Measurements from ENCODE around the gene UBL3.

UBL3 gene

DNA sequence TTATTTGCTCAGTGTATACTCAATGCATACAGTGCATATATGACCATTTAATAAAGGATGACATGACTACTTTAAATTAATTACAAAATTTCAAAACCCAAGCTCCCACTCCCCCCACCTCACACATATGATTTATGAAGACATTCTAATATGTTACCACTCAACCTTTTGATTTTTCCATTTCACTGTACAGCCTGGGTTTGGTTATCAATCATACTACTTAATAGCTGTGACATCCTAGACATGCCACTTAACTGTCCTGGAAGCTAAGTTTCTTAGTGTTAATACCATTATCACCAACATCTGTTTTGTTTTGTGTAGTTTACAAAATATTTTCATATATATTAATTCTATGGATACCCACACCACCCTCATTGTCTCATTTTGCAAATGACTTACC, 42.2 kb downstream of the UBL3 start:
- no peak for DNase-seq

DNA sequence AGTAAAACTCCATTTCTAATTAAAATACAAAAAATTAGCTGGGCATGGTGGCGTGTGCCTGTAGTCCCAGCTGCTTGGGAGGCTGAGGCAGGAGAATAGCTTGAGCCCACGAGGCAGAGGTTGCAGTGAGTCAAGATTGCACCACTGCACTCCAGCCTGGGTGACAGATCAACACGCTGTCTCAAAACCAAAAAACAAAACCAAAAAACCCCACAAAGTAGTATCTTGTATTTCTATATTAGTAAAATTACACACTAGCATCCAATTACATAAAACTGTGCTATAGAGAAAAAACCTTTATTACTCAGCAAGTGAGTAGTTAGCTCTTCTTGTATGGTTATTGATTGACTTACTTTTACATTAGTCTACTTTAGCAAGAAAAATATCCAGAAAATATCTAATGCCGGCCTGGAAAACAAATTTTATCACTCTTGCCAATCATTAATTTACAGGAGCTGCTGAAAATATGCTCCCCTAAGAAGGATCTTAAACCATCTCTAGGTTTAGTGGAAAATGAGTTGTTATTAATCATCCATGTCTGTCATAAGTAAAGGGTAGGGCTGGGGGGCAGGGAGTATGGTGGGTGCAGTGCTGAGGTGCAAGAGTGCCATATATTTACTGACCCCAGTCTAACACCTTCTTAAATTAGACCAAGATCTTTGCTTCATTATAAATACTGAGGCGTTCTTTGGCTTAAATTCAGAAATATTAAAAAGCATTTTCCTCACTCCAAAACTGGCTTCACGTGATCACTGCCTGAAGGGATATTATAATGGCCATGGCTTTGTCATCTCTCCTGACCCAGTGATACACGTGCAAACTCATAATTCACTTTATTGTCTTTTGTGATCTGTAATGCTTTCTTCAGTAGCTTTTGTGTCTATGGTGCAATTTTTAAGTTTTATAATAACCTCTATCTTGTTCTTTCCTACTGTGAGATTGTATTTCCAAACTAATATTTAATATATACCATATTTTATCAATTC, 44.1 kb downstream of the UBL3 start:
- DNase-seq: no peak

- DNase-seq: no peak
Measured at GRCh38 chr13:29803221-29803620, 47.2 kb downstream of the UBL3 start.

DNA sequence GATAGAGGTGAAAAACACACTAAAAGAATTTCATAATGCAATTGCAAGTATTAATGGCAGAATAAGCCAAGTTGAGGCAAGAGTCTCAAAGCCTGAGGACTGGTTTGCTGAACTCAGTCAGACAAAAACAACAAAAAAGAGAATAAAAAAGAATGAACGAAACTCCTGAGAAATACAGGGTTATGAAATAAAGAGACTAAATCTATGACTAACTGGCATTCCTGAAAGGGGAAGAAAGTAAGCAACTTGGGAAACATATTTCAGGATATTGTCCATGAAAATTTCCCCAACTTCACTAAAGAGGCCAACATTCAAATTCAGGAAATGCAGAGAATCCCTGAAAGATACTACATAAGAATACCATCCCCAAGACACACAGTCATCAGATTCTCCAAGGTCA, 47.8 kb downstream of the UBL3 start:
- no peak for DNase-seq

DNA sequence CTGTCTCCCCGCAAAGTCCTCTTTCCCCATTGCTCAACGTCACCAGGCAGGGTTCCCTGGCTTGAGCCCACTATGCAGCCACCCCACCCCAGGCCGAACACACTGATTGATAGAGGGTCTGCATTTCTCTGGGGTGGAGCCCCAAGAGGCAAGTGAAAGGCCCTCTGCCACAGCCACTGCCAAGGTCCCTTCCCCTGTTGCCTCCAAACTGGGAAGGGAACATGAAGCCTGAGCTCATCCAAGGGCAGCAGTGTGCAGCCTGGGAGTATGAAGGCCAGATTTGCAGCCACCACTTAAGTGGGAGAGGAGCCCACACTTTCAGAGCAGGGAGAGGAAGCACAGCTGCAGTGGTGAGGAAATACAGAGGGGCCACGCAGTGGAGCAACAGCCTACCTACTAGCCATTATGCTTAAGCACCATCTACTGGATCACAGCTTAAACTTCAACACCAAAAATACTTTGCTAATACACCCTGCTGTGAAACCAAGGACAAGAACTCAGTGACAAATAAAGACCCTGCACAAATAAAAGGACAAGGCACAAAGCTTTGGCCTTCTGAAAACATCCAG, 48.6 kb downstream of the UBL3 start:
- DNase-seq: no peak

DNA sequence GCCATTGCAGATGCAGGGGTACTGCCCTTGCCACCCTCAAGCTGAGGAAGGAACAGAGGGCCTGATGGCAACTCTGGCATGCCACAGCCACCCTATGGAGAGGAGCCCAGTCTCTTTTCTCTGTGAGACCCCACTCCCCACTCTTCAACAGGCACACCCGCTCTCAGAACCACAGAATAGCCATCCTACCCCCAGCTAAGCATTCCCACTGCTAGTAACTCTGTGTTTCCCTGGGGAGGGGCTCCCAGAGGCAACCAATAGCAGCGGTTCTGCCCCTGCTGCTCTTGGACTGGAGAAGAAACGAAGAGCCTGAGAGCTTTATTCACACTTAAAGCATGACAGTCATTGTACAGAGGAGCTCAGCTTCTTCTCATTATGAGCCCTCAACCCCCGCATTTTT, 49.3 kb downstream of the UBL3 start:
- DNase-seq: no peak

- DNase-seq: no peak
Measured at GRCh38 chr13:29800687-29801086, 49.7 kb downstream of the UBL3 start.

DNA sequence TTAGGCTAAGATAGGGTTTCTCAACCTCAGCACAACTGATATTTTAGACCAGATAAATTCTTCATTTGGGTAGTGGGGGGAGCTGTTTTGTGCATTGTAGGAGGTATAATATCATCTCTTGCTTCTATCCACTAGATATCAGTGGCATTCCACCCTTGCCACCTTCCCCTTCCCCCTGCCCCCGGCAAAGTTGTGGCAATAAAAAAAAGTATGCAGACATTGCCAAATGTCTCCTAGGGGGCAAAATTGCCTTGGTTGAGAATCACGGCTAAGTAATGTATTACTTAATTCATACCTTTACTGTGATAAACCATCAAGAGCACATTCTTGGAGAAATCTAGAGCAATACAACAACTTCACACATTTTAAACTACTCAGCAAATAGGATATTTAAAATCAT, 51.4 kb downstream of the UBL3 start:
- no peak for DNase-seq

DNA sequence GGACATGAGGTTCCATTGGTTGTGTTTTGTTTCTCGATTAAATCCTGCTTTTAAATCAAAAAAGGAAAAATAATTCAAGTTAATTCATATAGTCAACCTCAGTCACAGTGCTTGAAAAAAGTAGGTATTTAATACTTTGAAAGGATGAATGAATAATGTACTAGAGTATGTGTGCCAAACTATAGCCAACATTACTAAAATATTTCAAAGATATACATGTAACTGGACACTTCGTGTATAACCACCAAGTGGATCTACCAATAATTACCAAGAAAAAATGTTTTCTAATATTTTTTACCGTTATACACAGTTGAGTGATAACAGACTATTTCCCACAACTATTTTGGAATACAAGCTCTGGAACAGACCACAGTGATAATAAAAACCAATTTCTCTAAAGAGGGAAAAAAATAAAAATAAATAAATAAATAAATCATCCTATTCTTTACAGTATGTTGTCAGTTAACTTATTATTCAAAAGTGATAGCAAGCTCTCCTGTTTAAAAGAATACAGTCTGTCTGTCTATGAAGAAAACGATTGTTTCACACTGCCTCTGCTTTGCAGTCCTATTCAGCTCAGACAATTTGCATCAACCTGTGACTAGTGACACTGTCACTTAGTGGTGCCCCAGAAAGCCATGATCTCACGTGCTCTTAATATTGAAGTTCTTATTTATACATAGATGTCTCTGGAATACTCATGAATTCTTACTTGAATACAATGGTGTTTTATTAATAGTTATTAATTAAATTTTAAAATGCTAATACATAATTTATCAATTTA, 58.2 kb downstream of the UBL3 start:
- DNase-seq: no peak

GRCh38 chr13:29791508-29791907, 58.9 kb downstream of the UBL3 start:
- no peak for DNase-seq

- no peak for DNase-seq
Measured at GRCh38 chr13:29786698-29787097, 63.7 kb downstream of the UBL3 start.

GRCh38 chr13:29785978-29786377, 64.4 kb downstream of the UBL3 start:
- DNase-seq: no peak

DNA sequence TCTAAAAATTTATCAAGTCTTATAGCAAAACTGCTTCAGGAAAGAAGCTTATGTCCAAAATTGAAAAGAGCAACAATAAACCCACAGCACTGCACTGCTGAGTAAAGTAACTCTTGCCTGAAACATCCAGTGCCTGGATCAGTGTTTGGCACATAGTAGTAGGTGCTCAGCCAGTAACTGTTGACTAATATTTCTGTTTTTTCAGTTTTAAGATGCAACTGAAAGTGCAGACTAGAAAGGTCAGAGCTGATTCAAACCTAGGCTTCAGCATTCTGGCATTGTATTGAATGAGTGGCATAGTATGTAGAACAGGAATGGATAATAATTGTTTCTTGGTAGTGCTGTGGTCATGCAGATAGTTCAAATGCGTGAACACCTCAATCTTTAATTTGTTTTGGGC, 67.6 kb downstream of the UBL3 start:
- no peak for DNase-seq

- no peak for DNase-seq
Measured at GRCh38 chr13:29774830-29775229, 75.6 kb downstream of the UBL3 start.

GRCh38 chr13:29771247-29771646, 79.2 kb downstream of the UBL3 start:
- DNase-seq: peak; percentile 52

- DNase-seq: no peak
Measured at GRCh38 chr13:29767006-29767405, 83.4 kb downstream of the UBL3 start.

DNA sequence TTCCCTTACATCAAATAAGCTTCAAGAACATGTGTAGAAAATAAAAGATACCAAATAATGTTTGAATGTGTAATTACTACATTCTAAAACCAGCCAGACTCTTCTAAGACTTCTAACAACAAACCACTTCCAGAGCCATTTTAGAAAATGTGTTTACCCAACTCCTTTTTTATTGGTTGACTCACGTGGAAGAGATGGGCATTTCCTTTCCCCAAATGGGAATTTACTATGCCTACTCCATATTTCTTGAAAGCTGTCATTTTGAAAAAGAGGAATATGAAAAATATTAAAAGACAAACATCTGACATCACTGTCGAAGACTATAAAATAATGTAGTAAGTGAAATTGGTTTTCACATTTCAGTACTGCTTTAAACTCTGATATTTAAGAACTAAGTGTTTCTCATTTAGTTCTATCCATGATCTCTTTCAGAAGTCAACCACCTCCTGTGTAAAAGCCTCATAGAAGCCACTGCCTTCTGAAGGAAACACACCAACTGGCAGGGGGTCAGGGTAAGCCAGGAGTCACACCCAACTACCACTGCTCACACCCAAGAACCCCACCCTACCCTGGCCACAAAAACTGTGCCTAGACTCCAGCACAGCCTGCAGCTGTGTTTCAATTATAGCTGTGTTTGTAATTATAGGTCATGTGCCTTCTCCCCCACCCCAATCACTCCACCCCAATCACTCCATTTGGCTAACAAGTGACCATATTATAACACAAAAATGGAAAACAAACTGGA, 86.8 kb downstream of the UBL3 start:
- no peak for DNase-seq

DNA sequence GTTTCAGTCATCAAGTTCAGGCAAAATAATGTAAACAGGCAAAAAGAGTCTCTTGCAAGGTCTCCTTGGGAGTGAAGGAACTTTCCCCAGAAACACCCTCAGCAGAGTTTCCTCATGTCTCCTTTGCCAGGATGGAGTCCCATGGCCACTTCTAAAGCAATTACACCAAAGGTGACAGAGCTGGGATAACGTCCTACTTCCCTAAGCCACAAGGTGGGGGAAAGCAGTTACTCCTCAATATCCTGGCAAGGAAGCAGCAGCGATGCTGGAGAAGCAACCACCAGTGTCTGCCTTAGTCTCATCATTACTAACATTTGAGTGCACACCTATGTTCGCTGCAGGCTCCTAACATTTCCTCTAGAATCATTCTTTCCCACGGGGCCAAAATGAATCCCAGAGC, 88.6 kb downstream of the UBL3 start:
- DNase-seq: no peak

- no peak for DNase-seq
Measured at GRCh38 chr13:29761160-29761559, 89.3 kb downstream of the UBL3 start.

DNA sequence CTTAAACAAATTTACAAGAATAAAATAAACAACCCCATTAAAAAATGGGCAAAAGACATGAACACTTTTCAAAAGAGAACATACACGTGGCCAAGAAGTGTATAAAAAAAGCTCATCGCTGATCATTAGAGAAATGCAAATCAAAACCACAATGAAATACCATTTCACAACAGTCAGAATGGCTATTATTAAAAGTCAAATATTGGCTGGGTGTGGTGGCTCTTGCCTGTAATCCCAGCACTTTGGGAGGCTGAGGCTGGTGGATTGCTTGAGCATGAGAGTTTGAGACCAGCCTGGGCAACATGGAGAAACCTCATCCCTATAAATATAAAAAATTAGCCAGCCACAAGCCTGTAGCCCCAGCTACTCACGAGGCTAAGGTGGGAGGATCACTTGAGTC, 89.9 kb downstream of the UBL3 start:
- no peak for DNase-seq

DNA sequence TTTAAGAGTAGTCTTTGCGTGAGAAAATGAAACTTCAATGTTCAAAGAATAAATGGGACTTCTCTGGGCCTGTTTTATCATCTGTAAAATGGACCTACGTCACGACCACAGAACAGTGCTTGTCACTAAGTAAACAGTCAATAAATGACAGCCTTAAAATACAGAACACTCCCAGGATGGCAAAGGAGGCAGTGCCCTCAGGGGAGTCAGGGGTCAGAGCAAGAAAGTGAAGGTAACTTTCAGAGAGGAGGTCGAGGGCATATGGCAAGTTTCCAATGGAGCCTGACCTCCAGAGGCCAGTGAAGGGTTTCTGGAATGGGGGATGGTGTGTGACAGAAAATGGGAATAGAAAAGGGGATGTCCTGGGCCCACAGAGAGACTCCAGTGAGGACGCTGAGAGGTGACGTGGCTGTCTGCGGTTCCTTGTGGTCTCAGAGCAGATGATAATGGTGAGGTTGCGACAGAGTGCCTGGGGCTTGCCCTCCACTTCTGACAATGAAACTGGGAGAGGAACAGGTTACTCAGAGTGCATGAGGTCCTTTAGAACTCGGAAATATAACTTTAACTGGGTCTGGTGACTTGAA, 91.8 kb downstream of the UBL3 start:
- DNase-seq: no peak

- DNase-seq: no peak
Measured at GRCh38 chr13:29756506-29756905, 93.9 kb downstream of the UBL3 start.

DNA sequence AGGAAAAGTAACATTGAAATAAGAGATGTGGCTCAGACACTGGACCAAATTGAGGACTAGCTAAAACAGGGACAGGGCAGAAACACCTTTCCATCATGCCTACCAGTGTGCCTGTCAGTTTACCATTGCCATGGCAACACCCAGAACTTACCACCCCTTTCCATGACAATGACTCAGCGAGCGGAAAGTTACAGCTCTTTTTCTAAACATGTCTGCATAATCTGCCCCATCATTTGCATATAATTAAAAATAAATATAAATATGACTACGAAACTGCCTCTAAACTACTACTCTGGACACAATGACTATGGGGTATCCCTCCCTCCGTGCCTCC, 96.0 kb downstream of the UBL3 start:
- no peak for DNase-seq
